ENCODE measurements around the gene SPON2. TPM values are rescaled to one million over a fixed set of nuclear protein-coding genes. Genes with fewer than 3 reads are reported as not detected.

SPON2 gene
- total and polyA plus RNA-seq, 7 donors = 4.1 to 18.5 (median 6.8) TPM

- TF ChIP-seq CTCF (IDR thresholded peaks at IDR 0.05) = no peak
- no peak for ATAC-seq
Measured at GRCh38 chr4:1187182-1187581, 14.8 kb upstream of the SPON2 start.

GRCh38 chr4:1183985-1184773 lies 11.8 kb upstream of the SPON2 start:
- WGBS, 3 donors = 71 to 77% (median 74%) methylated on average over 6 of the region's 6 CpGs
- no peak for ATAC-seq

More at GRCh38 chr4:1187182-1187581, 14.8 kb upstream of the SPON2 start:
- peaks cover 12% of the 10 kb centered on the region for H3K4me1 ChIP-seq
- H3K36me3 ChIP-seq (ENCODE audit: insufficient read depth in 1 of 2, low read depth in 1 of 2) = no peaks in the 10 kb centered on the region
- H3K9me3 ChIP-seq = no peaks in the 10 kb centered on the region
- H3K4me3 ChIP-seq = no peak overlapping the region
- 64 to 69% (median 69%) methylated on average over 1 of the region's 1 CpG for WGBS, 3 donors
- H3K27ac ChIP-seq = no peak overlapping the region
- no peak for DNase-seq
- intact Hi-C loops (cut with DNase I) = no loop called here
- no peaks in the 10 kb centered on the region for H3K27me3 ChIP-seq (ENCODE audit: insufficient read depth in 3 of 3, low read length in 2 of 3)

GRCh38 chr4:1182313-1182712 lies 9.9 kb upstream of the SPON2 start:
- no peak for TF ChIP-seq CTCF (IDR thresholded peaks at IDR 0.05)
- Histone ChIP-seq H3K4me3 (no peak overlapping the region), H3K4me1 (peaks cover 27% of the 10 kb centered on the region), H3K36me3 (ENCODE audit: insufficient read depth in 1 of 2, low read depth in 1 of 2) (no peaks in the 10 kb centered on the region), H3K27ac (no peak overlapping the region), H3K9me3 (no peaks in the 10 kb centered on the region), H3K27me3 (ENCODE audit: insufficient read depth in 3 of 3, low read length in 2 of 3) (no peaks in the 10 kb centered on the region)
- ATAC-seq (no peak), DNase-seq (no peak)
- intact Hi-C loops (cut with DNase I) = no loop called here

More at GRCh38 chr4:1183985-1184773, 11.8 kb upstream of the SPON2 start:
- Histone ChIP-seq H3K27me3 (ENCODE audit: insufficient read depth in 3 of 3, low read length in 2 of 3) (no peaks in the 10 kb centered on the region), H3K4me3 (no peak overlapping the region), H3K36me3 (ENCODE audit: insufficient read depth in 1 of 2, low read depth in 1 of 2) (no peaks in the 10 kb centered on the region), H3K4me1 (peaks cover 11% of the 10 kb centered on the region), H3K27ac (peak overlapping the region; percentile 8), H3K9me3 (no peaks in the 10 kb centered on the region)
- no peak for TF ChIP-seq CTCF (IDR thresholded peaks at IDR 0.05)
- no peak for DNase-seq
- intact Hi-C loops (cut with DNase I) = no loop called here

GRCh38 chr4:1180663-1181062 lies 8.3 kb upstream of the SPON2 start:
- Histone ChIP-seq H3K9me3 (no peaks in the 10 kb centered on the region), H3K4me3 (no peak overlapping the region), H3K27me3 (ENCODE audit: insufficient read depth in 3 of 3, low read length in 2 of 3) (no peaks in the 10 kb centered on the region), H3K27ac (no peak overlapping the region), H3K4me1 (peaks cover 37% of the 10 kb centered on the region), H3K36me3 (ENCODE audit: insufficient read depth in 1 of 2, low read depth in 1 of 2) (no peaks in the 10 kb centered on the region)
- TF ChIP-seq CTCF (IDR thresholded peaks at IDR 0.05) = no peak
- no peak for ATAC-seq
- no peak for DNase-seq
- intact Hi-C loops (cut with DNase I) = no loop called here

- ATAC-seq = no peak
Measured at GRCh38 chr4:1179976-1180375, 7.6 kb upstream of the SPON2 start.

More at GRCh38 chr4:1179976-1180375, 7.6 kb upstream of the SPON2 start:
- H3K36me3 ChIP-seq (ENCODE audit: insufficient read depth in 1 of 2, low read depth in 1 of 2) = no peaks in the 10 kb centered on the region
- H3K4me1 ChIP-seq = peaks cover 44% of the 10 kb centered on the region
- no peak overlapping the region for H3K27ac ChIP-seq
- 91 to 96% (median 93%) methylated on average over 1 of the region's 1 CpG for WGBS, 3 donors
- H3K4me3 ChIP-seq = no peak overlapping the region
- no peaks in the 10 kb centered on the region for H3K9me3 ChIP-seq
- DNase-seq = no peak
- intact Hi-C loops (cut with DNase I) = no loop called here
- no peak for TF ChIP-seq CTCF (IDR thresholded peaks at IDR 0.05)
- no peaks in the 10 kb centered on the region for H3K27me3 ChIP-seq (ENCODE audit: insufficient read depth in 3 of 3, low read length in 2 of 3)

All from psoas muscle (tissue), 8 donors.